Activated CD4-positive, alpha-beta T cell treated with anti-CD3 and anti-CD28 coated beads, Interleukin-2, Interleukin-4, amounts not matched to agents 100 ng/mL and 50 ng/mL, durations not matched to agents 16 hours and 8 hours (primary cell): ENCODE measurements around the gene MYO3B.
"Not testable (repeated sequence)": the region's sequence is repeated elsewhere in the genome, so short reads cannot be mapped to it uniquely, and the experiment has no call there.

Source experiments
- DNase-seq: peaks from one replicate; pipeline ENCODE4 v3.0.0-alpha.2; 2020; ENCODE audit warnings: low spot score

The MYO3B gene

GRCh38 chr2:170571612-170572011, 393.7 kb downstream of the MYO3B start:
- no peak for DNase-seq

- no peak for DNase-seq
Measured at GRCh38 chr2:170573671-170574070, 395.7 kb downstream of the MYO3B start.

- no peak for DNase-seq
Measured at GRCh38 chr2:170576296-170576695, 398.3 kb downstream of the MYO3B start.

GRCh38 chr2:170577356-170577755, 399.4 kb downstream of the MYO3B start:
- no peak for DNase-seq

- no peak for DNase-seq
Measured at GRCh38 chr2:170578606-170579005, 400.7 kb downstream of the MYO3B start.

GRCh38 chr2:170579511-170579910, 401.6 kb downstream of the MYO3B start:
- DNase-seq: no peak

- DNase-seq: no peak
Measured at GRCh38 chr2:170582313-170582712, 404.4 kb downstream of the MYO3B start.

GRCh38 chr2:170582751-170583463, 405.0 kb downstream of the MYO3B start:
- no peak for DNase-seq

- DNase-seq: no peak
Measured at GRCh38 chr2:170585067-170585466, 407.1 kb downstream of the MYO3B start.

GRCh38 chr2:170586571-170587095, 408.7 kb downstream of the MYO3B start:
- DNase-seq: no peak

GRCh38 chr2:170587117-170587516, 409.2 kb downstream of the MYO3B start:
- no peak for DNase-seq

GRCh38 chr2:170587922-170588321, 410.0 kb downstream of the MYO3B start:
- DNase-seq: no peak

- no peak for DNase-seq
Measured at GRCh38 chr2:170588729-170589128, 410.8 kb downstream of the MYO3B start.

GRCh38 chr2:170596576-170596975, 418.6 kb downstream of the MYO3B start:
- DNase-seq: no peak

- no peak for DNase-seq
Measured at GRCh38 chr2:170598067-170598395, 420.1 kb downstream of the MYO3B start.

- no peak for DNase-seq
Measured at GRCh38 chr2:170601489-170601888, 423.5 kb downstream of the MYO3B start.

GRCh38 chr2:170605862-170606261, 427.9 kb downstream of the MYO3B start:
- no peak for DNase-seq

GRCh38 chr2:170607171-170607570, 429.2 kb downstream of the MYO3B start:
- no peak for DNase-seq

- no peak for DNase-seq
Measured at GRCh38 chr2:170610615-170611014, 432.7 kb downstream of the MYO3B start.

- DNase-seq: not testable (repeated sequence)
Measured at GRCh38 chr2:170618948-170619347, 441.0 kb downstream of the MYO3B start.

- DNase-seq: not testable (repeated sequence)
Measured at GRCh38 chr2:170635094-170635493, 457.1 kb downstream of the MYO3B start.

- DNase-seq: no peak
Measured at GRCh38 chr2:170639635-170640034, 461.7 kb downstream of the MYO3B start.

- DNase-seq: no peak
Measured at GRCh38 chr2:170641961-170642360, 464.0 kb downstream of the MYO3B start.

- no peak for DNase-seq
Measured at GRCh38 chr2:170643346-170643745, 465.4 kb downstream of the MYO3B start.
